Measurements from ENCODE around the gene SPRN. TPM values are rescaled to one million over a fixed set of nuclear protein-coding genes. Genes with fewer than 3 reads are reported as not detected.

The SPRN gene
- total and polyA plus RNA-seq, 2 of the 4 experiments (the other 2 are of a cell fraction), result 0.36 to 2.3 TPM

DNA sequence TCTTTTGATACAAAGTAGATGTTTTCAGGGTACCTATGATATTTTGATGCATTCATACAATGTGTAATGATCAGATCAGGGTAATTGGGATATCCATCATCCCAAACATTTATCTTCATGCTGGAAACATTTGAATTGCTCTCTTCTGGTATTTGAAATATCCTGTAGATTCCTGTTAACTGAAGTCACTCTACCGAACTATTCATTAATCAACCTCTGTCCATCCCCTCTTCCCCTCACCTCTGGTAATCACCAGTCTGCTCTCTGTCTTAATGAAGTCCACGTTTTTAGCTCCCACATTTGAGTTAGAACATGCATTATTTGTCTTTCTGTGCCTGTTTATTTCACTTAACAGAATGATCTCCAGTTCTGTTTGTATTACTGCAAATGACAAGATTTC, 19.2 kb downstream of the SPRN start:
- Histone ChIP-seq H3K4ac (ENCODE audit: low read depth, low read length) (0 out of 2 replicates have a peak overlapping the region, but pooled peaks have one; percentile 1), H2AK9ac (replicated peaks; ENCODE audit: low read depth, low read length, poor library complexity) (no peak overlapping the region), H3K14ac (replicated peaks; ENCODE audit: low read depth, low read length) (no peak overlapping the region), H3K9me1 (ENCODE audit: insufficient read depth, low read length) (peaks cover 6% of the 10 kb centered on the region; the same call in 1 of the 2 replicates), H3K23ac (ENCODE audit: low read depth, low read length) (no peak overlapping the region), H3K4me2 (ENCODE audit: low read depth, low read length) (peak overlapping the region; percentile 20; the same call in 1 of the 2 replicates), H2AFZ (replicated peaks; ENCODE audit: low read length, poor library complexity) (no peak overlapping the region), H3K4me1 (ENCODE audit: control insufficient read depth, insufficient read depth, low read length) (peaks cover 4% of the 10 kb centered on the region; the same call in 1 of the 2 replicates), H3K18ac (ENCODE audit: low read depth, low read length) (no peak overlapping the region), H4K20me1 (ENCODE audit: insufficient read depth, low read length) (peaks cover 8% of the 10 kb centered on the region), H3K56ac (ENCODE audit: extremely low read depth, insufficient read depth, low read length) (no peak overlapping the region), H3K27me3 (ENCODE audit: control insufficient read depth, insufficient read depth, low read length) (no peaks in the 10 kb centered on the region), H3K36me3 (ENCODE audit: control insufficient read depth, insufficient read depth, low read length) (peaks cover 44% of the 10 kb centered on the region), H3K27ac (ENCODE audit: insufficient read depth, low read length) (no peak overlapping the region), H2AK5ac (ENCODE audit: low read depth, low read length) (no peak overlapping the region), H3K9ac (ENCODE audit: low read depth, low read length) (no peak overlapping the region), H2BK5ac (ENCODE audit: low read depth, low read length, poor library complexity, severe bottlenecking) (no peak overlapping the region), H4K5ac (ENCODE audit: low read depth, low read length) (no peak overlapping the region), H3K4me3 (ENCODE audit: insufficient read depth, low read depth, low read length) (no peak overlapping the region), H4K91ac (ENCODE audit: insufficient read depth, low read depth, low read length) (no peak overlapping the region), H4K8ac (ENCODE audit: low read depth in 2 of 2, low read length in 2 of 2) (no peak overlapping the region), H3K79me1 (ENCODE audit: low read depth in 1 of 2, low read length in 2 of 2) (peaks cover 24 to 45% of the 10 kb centered on the region in 2 experiments), H2BK15ac (ENCODE audit: low read depth, low read length) (no peak overlapping the region), H2BK20ac (ENCODE audit: low read depth, low read length) (no peak overlapping the region), H3K9me3 (ENCODE audit: control insufficient read depth, insufficient read depth, low read length) (no peaks in the 10 kb centered on the region), H2BK120ac (ENCODE audit: low read depth, low read length) (no peak overlapping the region)
- in situ Hi-C loops (cut with MboI; ENCODE audit: low sequenced_read_pairs) (no loop called here), dilution Hi-C loops (cut with HindIII; ENCODE audit: low sequenced_read_pairs, unreplicated experiment) (no loop called here), intact Hi-C loops (cut with micrococcal nuclease) (no loop called here)
- 0% methylated on average over 1 of the region's 2 CpGs; no CpG with 5 or more reads in 1 of the 2 experiments for WGBS, 2 experiments (ENCODE audit: extremely low coverage in 2 of 2, insufficient read length in 1 of 2)
- ATAC-seq (ENCODE audit: low read depth), result peak; percentile 63
- TF ChIP-seq BHLHE40 (IDR thresholded peaks at IDR 0.05; ENCODE audit: low read depth, low read length), result no peak
- no peak for TF ChIP-seq CEBPB (IDR thresholded peaks at IDR 0.05; ENCODE audit: low read depth, low read length)
- no peak for TF ChIP-seq RFX5 (IDR thresholded peaks at IDR 0.05; ENCODE audit: low read depth, low read length)
- TF ChIP-seq NFE2L2 (IDR thresholded peaks at IDR 0.05; ENCODE audit: low read depth, low read length), result no peak
- TF ChIP-seq, protein P1, sequence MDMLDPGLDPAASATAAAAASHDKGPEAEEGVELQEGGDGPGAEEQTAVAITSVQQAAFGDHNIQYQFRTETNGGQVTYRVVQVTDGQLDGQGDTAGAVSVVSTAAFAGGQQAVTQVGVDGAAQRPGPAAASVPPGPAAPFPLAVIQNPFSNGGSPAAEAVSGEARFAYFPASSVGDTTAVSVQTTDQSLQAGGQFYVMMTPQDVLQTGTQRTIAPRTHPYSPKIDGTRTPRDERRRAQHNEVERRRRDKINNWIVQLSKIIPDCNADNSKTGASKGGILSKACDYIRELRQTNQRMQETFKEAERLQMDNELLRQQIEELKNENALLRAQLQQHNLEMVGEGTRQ (IDR thresholded peaks at IDR 0.05; ENCODE audit: low read depth, low read length), result no peak
- TF ChIP-seq, protein P2, sequence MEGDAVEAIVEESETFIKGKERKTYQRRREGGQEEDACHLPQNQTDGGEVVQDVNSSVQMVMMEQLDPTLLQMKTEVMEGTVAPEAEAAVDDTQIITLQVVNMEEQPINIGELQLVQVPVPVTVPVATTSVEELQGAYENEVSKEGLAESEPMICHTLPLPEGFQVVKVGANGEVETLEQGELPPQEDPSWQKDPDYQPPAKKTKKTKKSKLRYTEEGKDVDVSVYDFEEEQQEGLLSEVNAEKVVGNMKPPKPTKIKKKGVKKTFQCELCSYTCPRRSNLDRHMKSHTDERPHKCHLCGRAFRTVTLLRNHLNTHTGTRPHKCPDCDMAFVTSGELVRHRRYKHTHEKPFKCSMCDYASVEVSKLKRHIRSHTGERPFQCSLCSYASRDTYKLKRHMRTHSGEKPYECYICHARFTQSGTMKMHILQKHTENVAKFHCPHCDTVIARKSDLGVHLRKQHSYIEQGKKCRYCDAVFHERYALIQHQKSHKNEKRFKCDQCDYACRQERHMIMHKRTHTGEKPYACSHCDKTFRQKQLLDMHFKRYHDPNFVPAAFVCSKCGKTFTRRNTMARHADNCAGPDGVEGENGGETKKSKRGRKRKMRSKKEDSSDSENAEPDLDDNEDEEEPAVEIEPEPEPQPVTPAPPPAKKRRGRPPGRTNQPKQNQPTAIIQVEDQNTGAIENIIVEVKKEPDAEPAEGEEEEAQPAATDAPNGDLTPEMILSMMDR (conservative IDR thresholded peaks at IDR 0.05; ENCODE audit: low read depth, low read length), result no peak
- CTCF ChIA-PET, result no interaction called here
- no peak for DNase-seq
- POLR2A ChIA-PET (ENCODE audit: unreplicated experiment), result no interaction called here
- no TSS peak for BruUV-seq (replicated peaks)

Measured in IMR-90 (cell line).